Femur (tissue), 1 donor: ENCODE data around the gene CCDC68.

Experiments used
- DNase-seq: peaks from one replicate; pipeline ENCODE4 v3.0.0-alpha.2; 2017

The CCDC68 gene

GRCh38 chr18:54914816-54915215 is 44.4 kb downstream of the CCDC68 start:
- no peak for DNase-seq

- no peak for DNase-seq
Observed at GRCh38 chr18:54911551-54911950, 47.7 kb downstream of the CCDC68 start.

- no peak for DNase-seq
Observed at GRCh38 chr18:54910161-54910919, 48.9 kb downstream of the CCDC68 start.

- DNase-seq = no peak
Observed at GRCh38 chr18:54909538-54909937, 49.7 kb downstream of the CCDC68 start.

- no peak for DNase-seq
Observed at GRCh38 chr18:54906331-54907185, 52.7 kb downstream of the CCDC68 start.

GRCh38 chr18:54905629-54906028 is 53.6 kb downstream of the CCDC68 start:
- DNase-seq = no peak

- DNase-seq = no peak
Observed at GRCh38 chr18:54904581-54904980, 54.7 kb downstream of the CCDC68 start.

GRCh38 chr18:54900290-54900689 is 59.0 kb downstream of the CCDC68 start:
- DNase-seq = no peak

- DNase-seq = no peak
Observed at GRCh38 chr18:54899500-54899899, 59.8 kb downstream of the CCDC68 start.

GRCh38 chr18:54888933-54889332 is 70.3 kb downstream of the CCDC68 start:
- no peak for DNase-seq

- no peak for DNase-seq
Observed at GRCh38 chr18:54888378-54888777, 70.9 kb downstream of the CCDC68 start.

GRCh38 chr18:54883816-54884604 is 75.3 kb downstream of the CCDC68 start:
- DNase-seq = peak; percentile 47

- DNase-seq = no peak
Observed at GRCh38 chr18:54882318-54882717, 76.9 kb downstream of the CCDC68 start.

- DNase-seq = no peak
Observed at GRCh38 chr18:54881229-54881768, 78.0 kb downstream of the CCDC68 start.

- no peak for DNase-seq
Observed at GRCh38 chr18:54880395-54881105, 78.7 kb downstream of the CCDC68 start.

- DNase-seq = no peak
Observed at GRCh38 chr18:54879691-54880090, 79.6 kb downstream of the CCDC68 start.

- DNase-seq = no peak
Observed at GRCh38 chr18:54878659-54879358, 80.5 kb downstream of the CCDC68 start.

GRCh38 chr18:54878159-54878622 is 81.1 kb downstream of the CCDC68 start:
- DNase-seq = no peak

- DNase-seq = no peak
Observed at GRCh38 chr18:54877076-54877475, 82.2 kb downstream of the CCDC68 start.

- DNase-seq = no peak
Observed at GRCh38 chr18:54875063-54875462, 84.2 kb downstream of the CCDC68 start.

GRCh38 chr18:54873884-54874255 is 85.4 kb downstream of the CCDC68 start:
- DNase-seq = no peak

GRCh38 chr18:54872681-54873080 is 86.6 kb downstream of the CCDC68 start:
- no peak for DNase-seq
